Anterior cingulate cortex (tissue), 58 donors: ENCODE measurements around the gene CHP2.
"Not testable (repeated sequence)": the region's sequence is repeated elsewhere in the genome, so short reads cannot be mapped to it uniquely, and the experiment has no call there.

ENCODE experiments used
- DNase-seq, 58 donors: peaks; one replicate each; lab custom pipeline; 2025; lab: John Stamatoyannopoulos, UW

CHP2 gene

DNA sequence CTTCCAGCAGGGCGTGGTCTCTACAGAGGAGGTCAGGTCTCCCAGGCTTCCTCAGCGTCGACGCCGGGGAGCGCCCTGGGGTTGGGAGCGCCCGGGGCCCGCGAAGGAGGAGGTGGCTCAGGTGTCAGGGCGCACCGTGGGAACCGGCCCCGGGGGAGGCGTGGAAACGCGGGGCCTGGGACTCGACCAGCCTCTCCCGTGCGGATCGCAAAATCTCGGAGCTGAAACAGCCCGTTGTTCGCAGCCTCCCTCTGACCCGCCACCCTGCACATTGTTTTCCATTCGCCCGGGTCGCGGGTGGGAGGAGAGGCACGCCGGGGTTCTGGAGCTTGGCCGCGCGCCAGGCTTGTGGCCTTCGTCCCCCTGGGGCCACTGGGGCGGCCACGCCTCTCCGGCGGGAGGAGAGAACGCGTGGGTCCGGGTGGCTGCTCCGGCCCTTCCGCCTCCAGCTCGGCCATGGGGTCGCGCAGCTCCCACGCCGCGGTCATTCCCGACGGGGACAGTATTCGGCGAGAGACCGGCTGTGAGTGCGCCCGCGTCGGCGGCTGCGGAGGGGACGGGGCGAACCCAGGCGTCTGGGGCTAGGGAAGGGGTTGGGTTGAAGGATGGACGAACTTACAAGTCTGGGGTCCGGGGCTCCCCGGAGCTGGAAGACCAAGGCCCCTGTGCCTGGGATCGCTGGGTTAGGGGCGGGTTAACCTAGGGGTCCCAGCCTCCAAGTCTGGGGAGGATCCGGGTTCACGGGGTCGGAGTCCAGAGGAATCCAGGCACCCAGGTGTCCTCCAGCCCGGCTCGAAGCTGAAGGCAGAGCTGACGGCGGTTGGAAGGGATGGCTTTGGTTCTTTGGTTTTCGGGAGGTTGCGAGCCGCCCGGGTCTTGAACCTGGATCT lies at the start of gene CHP2:
Gene CHP2, plus strand, starts transcription at position 433 of the 890 bp plus-strand sequence. Its CDS starts 24 bp downstream, at position 457.
- peak in 5 of 58 donors; percentile 2 to 34 (median 4) for DNase-seq

DNA sequence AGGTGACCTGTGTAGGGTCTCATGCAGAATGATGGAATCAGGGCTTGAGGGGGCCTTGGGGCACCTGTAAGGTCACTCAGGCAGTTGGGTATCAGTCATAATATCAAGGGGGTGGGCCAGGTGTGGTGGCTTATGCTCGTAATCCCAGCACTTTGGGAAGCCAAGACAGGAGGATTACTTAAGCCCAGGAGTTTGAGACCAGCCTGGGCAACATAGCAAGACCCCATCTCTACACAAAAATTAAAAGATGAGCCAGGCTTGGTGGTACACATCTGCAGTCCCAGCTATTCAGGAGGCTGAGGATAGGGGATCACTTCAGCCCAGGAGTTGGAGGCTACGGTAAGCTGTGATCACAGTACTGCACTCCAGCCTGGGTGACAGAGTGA lies 49.3 kb upstream of the CHP2 start:
- DNase-seq: no peak

DNA sequence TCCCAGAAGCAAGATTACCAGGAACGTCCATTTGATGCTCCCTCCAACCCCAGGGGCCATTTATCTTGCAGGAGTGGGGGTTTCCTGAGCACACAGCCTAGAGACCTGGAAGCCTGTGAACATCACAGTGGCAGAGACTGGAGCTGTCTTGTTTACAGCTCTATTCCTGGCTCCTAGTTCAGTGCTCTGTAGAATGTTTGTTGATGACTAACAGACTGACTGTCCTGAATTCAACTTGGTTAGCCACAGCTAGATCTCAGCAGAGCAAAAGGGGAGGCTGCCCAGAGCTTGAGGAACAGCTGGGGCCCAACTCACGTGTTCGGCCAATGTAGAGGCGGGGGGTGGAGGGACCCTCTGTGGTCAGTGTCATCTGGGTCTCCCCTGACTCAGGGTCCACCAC lies 48.4 kb upstream of the CHP2 start:
- no peak for DNase-seq

- no peak for DNase-seq
Measured at GRCh38 chr16:23709536-23709935, 45.3 kb upstream of the CHP2 start.

GRCh38 chr16:23710008-23710407 lies 44.8 kb upstream of the CHP2 start:
- DNase-seq: no peak

- no peak for DNase-seq
Measured at GRCh38 chr16:23710504-23710903, 44.3 kb upstream of the CHP2 start.

GRCh38 chr16:23711785-23712184 lies 43.0 kb upstream of the CHP2 start:
- DNase-seq: no peak

DNA sequence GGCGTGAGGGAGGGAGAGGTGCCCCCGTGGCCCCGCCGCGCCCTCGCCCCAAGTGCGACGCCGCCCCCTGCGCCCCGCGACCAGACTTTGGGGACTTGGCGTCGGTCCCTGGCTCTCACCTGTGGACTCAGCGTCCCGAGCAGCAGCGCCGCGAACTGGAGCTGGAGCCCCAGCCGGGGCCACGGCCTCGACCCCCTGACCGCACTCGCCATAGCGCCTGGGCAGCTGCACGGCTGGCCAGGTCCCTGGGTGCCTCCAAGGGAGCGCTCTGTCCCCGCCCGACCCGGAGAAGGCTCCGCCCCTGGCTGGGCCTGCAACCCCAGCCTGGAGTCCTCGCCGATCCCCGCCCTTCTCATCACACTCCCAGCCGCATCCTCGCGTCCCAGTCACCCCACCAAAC lies 41.9 kb upstream of the CHP2 start, which contains the start of gene ERN2:
Gene ERN2, minus strand, starts transcription at position 247 of the 400 bp plus-strand sequence. Its CDS starts 35 bp downstream, at position 212.
- DNase-seq: no peak

GRCh38 chr16:23716484-23716883 lies 38.3 kb upstream of the CHP2 start:
- no peak for DNase-seq

GRCh38 chr16:23722613-23723240 lies 32.1 kb upstream of the CHP2 start:
- not testable (repeated sequence) for DNase-seq

DNA sequence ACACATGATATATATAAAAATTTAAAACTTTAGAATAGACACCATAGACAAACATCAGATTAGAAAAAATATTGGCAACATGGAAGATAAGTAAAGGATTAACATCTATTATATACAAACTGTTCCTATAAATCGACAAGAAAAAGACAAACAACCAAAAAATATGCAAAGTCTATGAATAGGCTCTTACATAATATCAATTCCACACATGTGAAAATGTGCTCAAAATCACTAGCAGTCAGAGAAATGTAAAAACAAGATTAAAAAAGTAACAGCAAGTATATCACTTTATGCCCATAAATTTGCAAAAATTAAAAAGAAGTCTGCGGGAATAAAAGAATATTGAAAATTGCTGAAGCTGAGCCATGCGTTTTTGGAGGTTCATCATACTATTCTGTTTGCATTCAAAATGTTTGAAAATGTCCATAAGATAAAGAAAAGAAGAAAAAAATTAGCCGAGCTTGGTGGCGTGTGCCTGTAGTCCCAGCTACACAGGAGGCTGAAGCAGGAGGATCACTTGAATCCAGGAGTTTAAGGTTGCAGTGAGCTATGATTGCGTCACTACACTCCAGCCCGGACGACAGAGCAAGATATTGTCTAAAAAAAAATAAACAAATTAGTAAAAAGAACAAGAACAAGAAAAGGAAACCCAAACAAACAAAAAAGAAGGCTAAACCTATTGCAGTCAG lies 30.6 kb upstream of the CHP2 start:
- no peak for DNase-seq

- DNase-seq: no peak
Measured at GRCh38 chr16:23724785-23725131, 30.1 kb upstream of the CHP2 start.

GRCh38 chr16:23726710-23727109 lies 28.1 kb upstream of the CHP2 start:
- peak in 1 of 58 donors; percentile 26 for DNase-seq

DNA sequence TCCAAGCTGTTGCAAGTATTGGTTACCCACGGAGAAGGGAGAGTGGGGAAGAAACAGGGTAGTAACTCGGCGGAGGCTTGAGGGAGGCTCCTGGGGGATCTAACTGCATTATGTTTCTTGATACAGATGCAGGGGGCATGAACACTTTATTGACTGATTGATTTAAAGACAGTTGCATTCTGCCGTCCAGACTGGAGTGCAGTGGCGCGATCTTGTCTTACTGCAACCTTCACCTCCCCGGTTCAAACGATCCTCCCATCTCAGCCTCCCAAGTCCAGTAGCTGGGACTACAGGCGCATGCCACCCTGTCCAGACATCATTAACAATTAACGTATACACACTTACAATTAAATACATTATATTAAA lies 26.7 kb upstream of the CHP2 start:
- no peak for DNase-seq

GRCh38 chr16:23729503-23730424 lies 25.1 kb upstream of the CHP2 start:
- no peak for DNase-seq

GRCh38 chr16:23734176-23734893 lies 20.5 kb upstream of the CHP2 start:
- DNase-seq: peak in 1 of 58 donors; percentile 1

DNA sequence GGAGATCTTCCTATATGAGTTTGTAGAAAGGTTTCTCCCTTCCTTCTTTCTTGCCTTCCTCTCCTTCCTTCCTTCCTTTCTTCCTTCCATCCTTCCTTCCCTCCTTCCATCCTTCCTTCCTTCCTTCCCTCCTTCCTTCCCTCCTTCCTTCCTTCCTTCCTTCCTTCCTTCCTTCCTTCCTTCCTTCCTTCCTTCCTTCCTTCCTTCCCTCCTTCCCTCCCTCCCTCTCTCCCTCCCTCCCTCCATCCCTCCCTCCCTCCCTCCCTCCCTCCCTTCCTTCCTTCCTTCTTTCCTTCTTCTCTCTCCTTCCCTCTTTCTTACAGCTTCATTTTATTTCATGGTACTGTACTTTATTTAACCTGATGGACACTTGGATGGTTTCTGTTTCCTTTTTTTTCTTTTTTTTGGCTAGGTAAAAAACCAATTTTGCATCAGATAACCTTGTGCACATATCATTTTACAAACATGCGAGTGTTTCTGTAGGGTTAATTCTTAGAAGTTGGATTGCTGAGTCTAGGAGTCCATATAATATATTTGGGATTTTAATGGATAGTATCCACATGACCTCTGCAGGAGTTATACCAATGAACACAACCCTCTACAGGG lies 17.3 kb upstream of the CHP2 start:
- not testable (repeated sequence) for DNase-seq

GRCh38 chr16:23739516-23739915 lies 15.3 kb upstream of the CHP2 start:
- DNase-seq: no peak

GRCh38 chr16:23741675-23742303 lies 13.0 kb upstream of the CHP2 start:
- no peak for DNase-seq
